HG02588 (cell line): Measurements from ENCODE around the gene HSD17B11.
"Not testable (repeated sequence)": the region's sequence is repeated elsewhere in the genome, so short reads cannot be mapped to it uniquely, and the experiment has no call there.

ENCODE experiments used
- ATAC-seq: cut with Tn5 transposase; IDR thresholded peaks from one replicate; pipeline ENCODE4 v1.9.1; 2021; ENCODE audit warnings: mild to moderate bottlenecking, moderate library complexity; ENCODE audit not compliant: unreplicated experiment

The HSD17B11 gene

DNA sequence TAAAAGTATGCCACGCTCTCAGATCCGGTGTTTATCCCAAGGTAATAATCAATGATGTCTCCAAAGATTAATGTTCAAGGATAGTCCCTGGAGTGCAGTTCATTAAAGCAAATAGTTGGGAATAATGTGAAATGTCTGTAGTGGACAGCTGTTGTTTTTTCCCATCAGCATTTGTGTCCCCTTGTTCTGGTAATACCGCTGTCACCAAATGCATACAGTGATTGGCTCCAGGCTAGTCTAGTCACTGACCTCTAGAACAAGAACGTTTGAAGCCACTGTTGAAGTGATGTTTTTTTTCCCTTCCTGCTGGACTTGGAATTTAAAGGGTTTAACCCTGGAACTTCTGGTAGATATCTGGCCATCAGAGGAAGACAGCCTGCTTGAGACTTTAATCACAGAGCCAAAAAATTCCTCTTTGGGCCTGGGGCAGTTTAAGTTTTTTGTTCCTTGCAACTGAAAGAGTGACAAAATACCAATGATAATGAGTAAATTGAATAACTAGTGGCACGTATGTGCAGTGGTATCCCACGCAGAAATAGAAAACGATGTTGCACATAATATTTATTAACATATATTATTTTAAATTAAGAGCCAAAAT, 30.6 kb downstream of the HSD17B11 start:
- ATAC-seq: no peak

DNA sequence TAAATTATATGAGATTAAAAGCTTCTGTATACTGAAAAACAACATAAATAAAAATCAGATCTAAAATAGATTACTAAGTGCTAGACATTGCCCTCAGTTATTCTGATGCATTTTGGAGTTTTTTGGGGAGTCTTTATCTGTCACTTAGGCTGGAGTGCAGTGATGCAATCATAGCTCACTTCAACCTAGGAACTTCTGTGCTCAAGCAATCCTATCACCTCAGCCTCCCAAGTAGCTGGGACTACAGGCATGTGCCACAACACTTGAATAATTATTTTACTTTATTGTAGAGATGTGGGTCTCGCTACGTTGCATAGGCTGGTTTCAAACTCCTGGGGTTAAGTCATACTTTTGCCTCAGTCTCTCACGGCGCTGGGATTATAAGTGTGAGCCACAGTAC, 31.7 kb downstream of the HSD17B11 start:
- no peak for ATAC-seq

DNA sequence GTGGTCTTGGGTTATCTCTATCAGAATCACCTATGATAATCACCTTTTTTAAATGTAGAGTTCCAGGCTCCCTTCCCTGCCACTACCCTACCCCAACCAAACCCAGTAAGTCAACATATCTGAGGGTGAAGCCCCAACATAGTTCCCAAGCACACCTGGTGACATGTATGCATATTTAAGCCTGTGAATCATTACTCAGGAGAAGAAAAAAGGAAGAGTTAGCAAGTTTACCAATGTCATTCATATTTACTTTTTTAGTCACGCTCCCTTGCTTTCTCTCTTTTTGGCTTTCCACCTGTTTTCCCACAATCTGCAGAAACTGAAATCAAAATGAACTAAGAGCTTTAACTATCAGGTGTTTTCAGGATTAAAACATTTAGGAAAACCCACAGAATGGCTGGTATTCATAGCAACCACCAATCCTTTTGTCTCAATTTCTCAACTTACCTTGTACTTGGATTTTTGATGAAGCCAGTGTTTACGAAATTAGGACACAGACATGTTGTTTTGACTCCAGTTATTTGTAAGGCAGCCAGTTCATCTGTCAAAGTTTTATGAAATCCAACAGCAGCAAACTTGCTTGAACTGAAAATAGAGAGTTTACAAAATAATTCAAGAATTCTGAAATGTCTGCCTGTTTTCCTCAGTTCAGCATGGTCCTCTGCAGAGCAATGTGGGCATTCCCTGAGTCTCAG, 34.0 kb downstream of the HSD17B11 start:
- no peak for ATAC-seq

DNA sequence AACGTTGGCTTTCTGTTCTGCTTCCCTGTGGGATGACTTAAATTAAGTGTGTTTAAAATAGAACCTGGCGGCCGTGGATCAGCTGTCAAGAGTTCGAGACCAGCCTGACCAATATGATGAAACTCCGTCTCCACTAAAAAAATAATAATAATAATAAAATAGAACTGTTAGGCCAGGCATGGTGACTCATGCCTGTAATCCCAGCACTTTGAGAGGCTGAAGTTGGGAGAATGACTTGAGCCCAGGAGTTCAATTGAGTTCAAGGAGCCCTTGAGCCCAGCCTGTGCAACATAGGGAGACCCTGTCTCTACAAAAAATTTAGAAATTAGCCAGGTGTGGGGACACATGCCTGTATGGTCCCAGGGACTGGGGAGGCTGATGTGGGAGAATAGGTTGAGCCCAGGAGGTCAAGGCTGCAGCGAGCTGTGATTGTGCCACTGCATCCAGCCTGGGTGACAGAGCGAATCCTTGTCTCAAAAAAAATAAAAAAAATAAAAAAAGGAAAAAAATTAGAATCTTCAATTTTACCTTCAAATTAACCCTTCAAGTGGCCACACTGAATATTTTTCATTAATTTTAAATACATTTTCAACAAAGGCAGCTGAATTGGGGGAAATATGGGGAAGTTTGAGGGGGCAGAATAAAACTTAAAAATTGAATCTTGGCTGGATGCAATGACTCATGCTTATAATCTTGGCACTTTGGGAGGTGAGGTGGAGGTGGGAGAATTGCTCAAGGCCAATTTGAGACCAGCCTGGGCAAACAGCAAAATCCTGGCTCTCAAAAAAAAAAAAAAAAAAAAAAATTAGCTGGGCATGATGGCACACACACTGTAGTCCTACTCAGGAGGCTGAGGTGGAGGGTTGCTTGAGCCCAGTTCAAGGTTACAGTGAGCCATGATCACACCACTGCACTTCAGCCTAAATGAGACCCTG, 36.6 kb downstream of the HSD17B11 start:
- ATAC-seq: no peak

DNA sequence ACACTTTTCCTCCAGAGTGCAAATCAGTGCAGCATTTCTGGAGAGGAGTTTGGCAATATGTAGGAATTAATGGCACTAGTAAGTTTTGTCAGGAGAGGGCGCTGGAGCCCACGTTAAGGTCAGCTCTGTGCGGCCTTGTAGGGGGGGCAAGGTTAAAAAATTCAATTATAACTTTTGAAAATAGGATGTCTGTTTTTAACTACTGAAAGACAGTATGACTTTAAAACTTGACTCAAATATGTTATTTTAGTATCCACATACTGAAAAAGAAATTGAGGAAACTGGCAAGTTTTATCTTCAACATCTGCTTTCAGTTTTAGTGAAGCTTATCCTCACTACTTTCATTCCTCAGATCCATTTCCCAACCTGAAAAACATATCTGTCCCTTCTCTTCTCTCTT, 37.4 kb downstream of the HSD17B11 start:
- peak; percentile 88 for ATAC-seq

DNA sequence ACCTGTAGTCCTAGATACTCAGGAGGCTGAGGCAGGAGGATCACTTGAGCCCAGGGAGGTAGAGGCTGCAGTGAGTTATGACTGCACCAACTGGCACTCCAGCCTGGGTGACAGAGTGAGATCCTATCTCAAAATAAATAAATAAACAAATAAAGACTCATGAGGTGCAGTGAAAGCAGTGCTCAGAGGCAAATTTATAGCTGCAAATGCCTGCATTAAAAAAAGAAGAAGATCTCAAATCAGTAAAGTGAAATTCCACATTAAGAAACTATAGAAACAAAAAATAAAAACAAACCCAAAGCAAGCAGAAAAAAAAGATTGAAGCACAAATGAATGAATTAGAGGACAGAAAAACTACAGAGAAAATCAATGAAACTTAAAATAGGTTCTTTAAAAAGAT, 45.8 kb downstream of the HSD17B11 start:
- no peak for ATAC-seq

DNA sequence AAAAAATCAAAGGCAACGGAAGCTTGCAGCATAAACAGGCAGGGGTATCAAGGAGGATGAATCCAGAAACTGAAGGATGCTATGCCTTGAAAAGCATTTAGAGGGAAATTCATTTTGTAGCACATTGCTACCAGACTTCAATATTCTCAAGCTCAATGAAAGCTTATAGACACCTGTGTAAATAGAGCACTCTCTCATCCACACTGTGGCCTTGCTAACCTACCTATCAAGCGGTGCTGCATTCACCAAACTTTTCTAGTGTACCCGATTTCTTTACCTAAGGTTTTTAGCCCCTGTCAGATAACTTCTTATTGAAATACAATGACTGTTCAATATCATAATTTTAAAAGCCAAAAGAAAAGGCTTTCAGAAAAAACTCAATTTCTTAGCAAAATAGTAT, 48.1 kb downstream of the HSD17B11 start:
- ATAC-seq: no peak

DNA sequence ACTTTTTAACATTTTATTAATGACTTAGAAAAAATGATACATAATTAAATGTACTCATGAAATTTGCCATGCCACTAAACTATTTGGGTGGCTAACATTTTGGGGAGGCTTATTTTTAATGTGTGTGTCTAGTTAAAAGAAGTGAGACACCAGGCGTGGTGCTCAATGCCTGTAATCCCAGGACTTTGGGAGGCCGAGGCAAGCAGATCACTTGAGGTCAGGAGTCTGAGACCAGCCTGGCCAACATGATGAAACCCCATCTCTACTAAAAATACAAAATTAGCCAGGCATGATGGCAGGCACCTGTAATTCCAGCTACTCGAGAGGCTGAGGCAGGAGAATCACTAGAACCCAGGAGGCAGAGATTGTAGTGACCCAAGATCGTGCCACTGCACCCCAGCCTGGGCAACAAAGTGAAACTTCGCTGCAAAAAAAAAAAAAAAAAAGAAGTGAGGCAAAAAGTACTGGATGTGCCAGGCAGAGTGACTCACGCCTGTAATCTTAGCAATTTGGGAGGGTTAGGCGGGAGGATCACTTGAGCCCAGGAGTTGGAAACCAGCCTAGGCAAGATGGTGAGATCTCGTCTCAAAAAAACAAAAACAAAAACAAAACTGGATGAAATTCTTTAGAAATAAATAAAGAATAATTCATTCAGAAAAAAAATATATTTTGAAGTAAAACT, 48.9 kb downstream of the HSD17B11 start:
- ATAC-seq: not testable (repeated sequence)

DNA sequence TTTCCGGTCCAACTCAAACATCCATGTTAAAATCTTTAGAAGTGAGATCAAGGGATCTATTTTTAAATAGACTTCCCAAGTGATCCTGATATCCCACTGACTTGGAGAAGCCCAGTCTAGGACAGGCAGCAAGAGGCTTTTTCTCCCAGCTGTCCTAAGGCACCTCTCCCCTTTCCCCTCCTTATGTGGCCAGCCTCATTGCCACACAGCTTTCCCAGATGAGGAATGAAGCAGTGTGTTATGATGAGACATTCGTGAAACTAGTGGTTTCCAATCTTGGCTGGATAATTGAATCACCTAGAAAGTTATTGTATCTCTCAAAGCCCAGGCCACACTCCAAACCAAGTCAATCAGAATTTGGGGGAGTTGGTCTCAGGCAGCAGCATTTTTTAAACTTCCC, 51.5 kb downstream of the HSD17B11 start:
- no peak for ATAC-seq

DNA sequence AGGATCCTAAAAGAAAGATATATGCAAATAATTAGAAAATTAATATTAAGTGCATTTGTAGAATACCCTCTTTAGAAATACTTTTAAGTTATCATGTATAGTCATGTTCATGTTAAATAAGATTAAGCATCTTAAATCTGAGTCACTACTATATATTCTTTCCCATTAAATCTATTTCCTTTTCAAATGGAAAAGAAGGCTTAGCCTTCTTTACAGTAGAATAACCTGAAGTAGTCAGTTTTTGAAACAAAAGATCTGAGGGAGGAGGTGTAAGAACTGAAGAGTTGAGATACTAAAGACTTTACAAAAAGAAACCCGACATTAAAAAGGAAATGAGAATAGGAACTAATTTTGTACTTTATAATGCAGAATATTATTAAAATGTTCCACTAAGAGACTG, 53.6 kb downstream of the HSD17B11 start:
- ATAC-seq: no peak

DNA sequence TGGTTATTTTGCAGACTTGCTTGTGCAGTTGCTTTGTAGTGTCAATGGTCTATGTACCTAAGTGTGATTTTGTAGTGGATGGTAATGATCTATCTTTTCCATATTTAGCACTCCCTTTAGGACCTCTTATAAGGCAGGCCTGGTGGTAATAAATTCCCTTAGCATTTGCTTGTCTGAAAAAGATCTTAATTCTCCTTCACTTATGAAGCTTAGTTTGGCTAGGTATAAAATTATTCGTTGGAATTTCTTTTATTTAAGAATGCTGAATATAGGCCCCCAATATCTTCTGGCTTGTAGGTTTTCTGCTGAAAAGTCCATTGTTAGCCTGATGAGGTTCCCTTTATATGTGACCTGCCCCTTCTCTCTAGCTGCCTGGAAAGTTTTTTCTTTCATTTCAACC, 57.7 kb downstream of the HSD17B11 start:
- no peak for ATAC-seq

DNA sequence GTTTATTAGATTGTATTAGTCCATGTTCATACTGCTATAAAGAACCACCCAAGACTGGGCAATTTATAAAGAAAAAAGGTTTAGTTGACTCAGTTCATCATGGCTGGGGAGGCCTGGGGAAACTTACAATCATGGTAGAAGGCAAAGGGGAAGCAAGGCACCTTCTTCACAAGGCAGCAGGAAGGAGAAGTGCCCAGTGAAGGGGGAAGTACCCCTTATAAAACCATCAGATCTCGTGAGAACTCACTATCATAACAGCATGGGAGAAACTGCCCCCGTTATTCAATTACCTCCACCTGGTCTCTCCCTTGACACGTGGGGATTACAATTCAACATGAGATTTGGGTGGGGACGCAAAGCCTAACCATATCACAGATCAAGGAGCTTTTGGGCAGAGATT, 60.2 kb downstream of the HSD17B11 start:
- no peak for ATAC-seq

DNA sequence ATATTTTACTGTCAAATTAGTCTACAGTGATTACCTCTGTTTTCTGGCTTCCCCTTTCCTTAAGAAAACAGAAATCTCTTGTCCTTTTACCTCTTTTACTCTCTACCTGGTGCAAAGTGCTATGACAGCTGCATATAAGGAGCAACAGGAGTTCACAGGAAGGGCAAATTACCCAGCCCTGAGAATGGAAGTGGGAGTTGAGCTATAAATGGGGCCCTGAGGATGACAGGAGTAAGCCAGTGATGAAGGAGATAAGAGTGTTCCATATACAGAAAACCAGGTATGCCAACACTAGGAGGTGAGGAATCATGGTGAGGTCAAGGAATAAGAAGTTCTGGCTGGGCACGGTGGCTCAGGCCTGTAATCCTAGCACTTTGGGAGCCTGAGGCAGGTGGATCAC, 63.9 kb downstream of the HSD17B11 start:
- no peak for ATAC-seq

DNA sequence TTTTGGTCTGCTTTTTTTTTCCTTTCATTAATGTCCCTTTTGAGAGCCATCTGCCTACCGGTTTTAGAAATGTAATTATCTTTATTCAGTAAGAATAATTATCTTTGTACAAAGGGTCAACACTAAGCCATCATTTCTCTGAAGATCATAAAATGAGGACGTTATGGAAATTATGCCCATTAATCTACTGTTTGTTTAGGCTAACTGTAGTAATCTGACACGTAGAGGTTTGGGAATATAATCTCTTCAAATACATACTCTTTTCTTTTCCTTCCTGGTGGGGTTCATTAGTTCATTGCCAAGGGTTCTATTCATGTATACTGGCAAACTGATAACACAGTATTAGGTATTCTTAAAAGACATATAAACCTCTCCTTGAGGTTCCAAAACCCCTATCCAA, 64.5 kb downstream of the HSD17B11 start:
- no peak for ATAC-seq

DNA sequence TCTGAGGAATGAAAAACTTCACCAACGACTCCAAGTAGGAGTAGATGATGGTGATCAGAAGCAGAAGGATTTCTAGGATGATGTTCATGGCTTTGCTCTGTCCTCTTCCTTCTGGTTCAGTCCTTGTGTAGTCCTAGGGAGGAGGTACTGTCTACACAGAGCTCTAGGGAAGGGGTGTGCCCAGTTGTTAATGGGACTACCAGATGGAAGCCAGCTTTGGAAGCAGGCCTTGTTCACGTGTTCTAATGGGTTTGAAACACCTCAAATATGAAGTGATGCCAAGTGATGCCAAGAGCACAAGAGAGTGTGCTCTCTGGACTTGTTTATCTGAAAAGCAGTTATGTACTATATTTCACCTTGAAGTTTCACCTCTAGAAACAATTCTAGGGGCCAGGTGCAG, 68.2 kb downstream of the HSD17B11 start, which contains the start of gene HSD17B13:
TSS of gene HSD17B13 (minus strand) at position 129 of the 400 bp plus-strand sequence. CDS start at position 88, 41 bp downstream.
- no peak for ATAC-seq

DNA sequence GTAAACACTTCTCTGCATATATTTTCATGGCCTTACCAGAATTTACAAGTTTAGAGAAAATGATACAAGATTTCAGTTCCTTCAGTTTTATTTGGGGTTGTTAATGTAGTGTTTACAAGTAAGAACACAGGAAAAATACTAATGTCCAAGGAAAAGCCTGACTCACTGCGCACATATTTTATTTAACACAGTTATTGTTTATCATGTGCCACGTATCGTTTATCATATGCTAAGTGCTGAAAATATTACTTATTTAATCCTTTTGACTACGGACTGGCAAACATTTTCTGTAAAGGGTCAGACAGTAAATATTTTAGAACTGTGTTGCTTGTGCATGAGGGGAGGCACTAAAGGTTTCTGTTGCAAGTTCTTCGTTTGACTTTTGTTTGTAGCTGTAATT, 69.1 kb downstream of the HSD17B11 start:
- ATAC-seq: no peak

DNA sequence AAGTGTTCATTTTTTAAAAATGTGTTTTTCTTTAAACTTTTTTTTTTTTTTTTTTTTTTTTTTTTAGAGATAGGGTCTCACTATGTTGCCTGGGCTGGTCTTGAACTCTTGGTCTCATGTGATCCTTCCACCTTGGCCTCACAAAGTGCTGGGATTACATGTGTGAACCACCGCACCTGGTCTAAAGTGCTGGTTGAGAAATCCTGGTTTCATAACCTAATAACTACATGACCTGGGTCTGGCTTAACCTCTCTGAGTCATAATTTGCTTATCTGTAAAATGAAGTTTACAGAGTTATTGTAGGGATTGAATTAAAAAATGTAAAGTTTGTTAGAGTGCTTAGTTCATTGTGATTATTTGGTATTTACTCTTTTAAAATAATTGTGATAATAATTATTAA, 73.5 kb downstream of the HSD17B11 start:
- ATAC-seq: no peak

DNA sequence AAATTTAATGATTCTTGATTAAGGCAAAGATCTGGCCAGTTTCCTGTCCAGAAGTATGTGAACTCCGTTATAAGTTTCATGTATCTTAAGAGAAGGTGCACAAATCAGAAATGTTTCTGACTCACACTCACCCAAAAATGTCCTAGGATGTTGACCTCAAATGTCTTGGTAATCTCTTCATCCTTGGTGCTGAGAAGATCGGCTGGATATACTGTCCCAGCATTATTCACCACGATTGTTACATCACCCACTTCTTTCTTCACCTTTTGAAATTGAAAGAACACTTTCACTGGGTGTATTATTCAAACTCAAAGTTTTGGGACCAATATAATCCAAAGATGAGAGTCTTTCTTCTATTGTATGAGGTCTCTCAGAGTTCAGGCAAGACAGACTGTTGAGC, 74.0 kb downstream of the HSD17B11 start:
- ATAC-seq: no peak

DNA sequence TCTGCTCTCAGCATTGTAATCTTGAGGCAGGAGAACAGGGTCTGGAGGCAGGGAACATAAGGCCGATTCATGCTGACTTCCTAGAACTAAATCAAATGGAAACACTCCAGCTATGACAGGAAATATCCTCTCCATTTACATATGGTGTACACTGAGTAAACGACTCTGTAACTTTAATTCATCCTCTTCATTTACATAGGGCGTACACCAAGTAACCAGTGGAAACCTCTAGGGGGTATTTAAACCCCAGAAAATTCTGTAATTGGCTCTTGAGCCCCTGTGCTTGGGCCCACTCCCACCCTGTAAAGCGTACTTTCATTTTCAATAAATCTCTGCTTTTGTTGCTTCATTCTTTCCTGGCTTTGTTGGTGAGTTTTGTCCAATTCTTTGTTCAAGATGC, 76.0 kb downstream of the HSD17B11 start:
- not testable (repeated sequence) for ATAC-seq

DNA sequence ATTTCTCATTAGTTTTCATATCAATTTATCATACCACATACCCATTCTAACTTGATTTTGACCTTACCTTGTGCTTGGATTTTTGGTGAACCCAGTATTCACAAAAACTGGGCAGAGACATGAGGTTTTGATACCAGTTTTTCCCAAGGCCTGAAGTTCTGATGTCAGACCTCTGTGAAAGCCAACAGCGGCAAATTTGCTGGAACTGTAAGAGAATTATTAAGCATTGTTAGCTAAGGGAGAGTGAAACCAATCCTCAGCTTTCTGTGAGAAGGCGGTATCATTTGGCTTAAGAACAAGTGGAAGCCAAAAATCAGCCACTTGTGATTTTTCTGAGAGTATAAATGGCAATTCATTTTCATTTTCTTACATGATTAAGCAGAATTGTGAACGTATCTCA, 77.2 kb downstream of the HSD17B11 start:
- no peak for ATAC-seq

DNA sequence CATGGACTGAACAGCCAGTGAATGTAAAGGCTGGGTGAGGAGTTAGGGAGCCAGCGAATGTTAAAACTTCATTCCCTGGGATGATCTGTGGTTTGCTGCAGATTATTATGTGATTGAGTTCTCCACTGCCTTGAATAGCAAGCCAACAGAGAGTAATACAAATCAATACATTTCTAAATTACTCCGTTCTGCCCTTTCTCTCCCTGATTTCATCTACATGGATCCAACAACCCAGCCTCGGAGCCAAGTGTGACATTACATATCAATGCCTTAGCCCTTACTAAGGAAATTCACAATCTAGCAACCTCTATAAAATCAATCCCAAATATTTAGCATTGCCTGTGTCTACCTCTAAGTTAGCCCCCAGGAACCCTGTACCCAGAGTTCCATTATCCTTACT, 79.3 kb downstream of the HSD17B11 start:
- ATAC-seq: no peak
